ENCODE results near the gene SMAD5. TPM values are rescaled to one million over a fixed set of nuclear protein-coding genes. Genes with fewer than 3 reads are reported as not detected.

SMAD5 gene
- total RNA-seq, 1 donor from 2014 or later = 68.5 TPM

- no peak overlapping the region for H3K27ac Mint-ChIP-seq (ENCODE audit: unreplicated experiment)
- H3K4me1 Mint-ChIP-seq (ENCODE audit: unreplicated experiment) = peaks cover 7% of the 10 kb centered on the region
Observed at GRCh38 chr5:136198453-136198852, 65.8 kb downstream of the SMAD5 start.

GRCh38 chr5:136199408-136199807, 66.8 kb downstream of the SMAD5 start:
- H3K27me3 Mint-ChIP-seq (ENCODE audit: unreplicated experiment) = peaks cover 10% of the 10 kb centered on the region

More at GRCh38 chr5:136198453-136198852, 65.8 kb downstream of the SMAD5 start:
- no peak overlapping the region for H3K4me3 Mint-ChIP-seq (ENCODE audit: unreplicated experiment)
- H3K27me3 Mint-ChIP-seq (ENCODE audit: unreplicated experiment) = peaks cover 13% of the 10 kb centered on the region
- DNase-seq (ENCODE audit: low spot score) = no peak
- no peaks in the 10 kb centered on the region for H3K9me3 Mint-ChIP-seq (ENCODE audit: unreplicated experiment)
- TF ChIP-seq CTCF (IDR thresholded peaks at IDR 0.05; ENCODE audit: unreplicated experiment) = no peak
- H3K36me3 Mint-ChIP-seq (ENCODE audit: low read depth, unreplicated experiment) = peaks cover 6% of the 10 kb centered on the region

GRCh38 chr5:136200130-136200529, 67.5 kb downstream of the SMAD5 start:
- no peak for TF ChIP-seq CTCF (IDR thresholded peaks at IDR 0.05; ENCODE audit: unreplicated experiment)
- H3K4me1 Mint-ChIP-seq (ENCODE audit: unreplicated experiment) = peaks cover 11% of the 10 kb centered on the region
- no peak for DNase-seq (ENCODE audit: low spot score)
- peaks cover 10% of the 10 kb centered on the region for H3K27me3 Mint-ChIP-seq (ENCODE audit: unreplicated experiment)
- no peaks in the 10 kb centered on the region for H3K36me3 Mint-ChIP-seq (ENCODE audit: low read depth, unreplicated experiment)
- no peak overlapping the region for H3K4me3 Mint-ChIP-seq (ENCODE audit: unreplicated experiment)
- no peak overlapping the region for H3K27ac Mint-ChIP-seq (ENCODE audit: unreplicated experiment)
- no peaks in the 10 kb centered on the region for H3K9me3 Mint-ChIP-seq (ENCODE audit: unreplicated experiment)

More at GRCh38 chr5:136199408-136199807, 66.8 kb downstream of the SMAD5 start:
- TF ChIP-seq CTCF (IDR thresholded peaks at IDR 0.05; ENCODE audit: unreplicated experiment) = no peak
- Mint-ChIP-seq H3K27ac (ENCODE audit: unreplicated experiment) (no peak overlapping the region), H3K4me3 (ENCODE audit: unreplicated experiment) (no peak overlapping the region), H3K9me3 (ENCODE audit: unreplicated experiment) (no peaks in the 10 kb centered on the region), H3K36me3 (ENCODE audit: low read depth, unreplicated experiment) (no peaks in the 10 kb centered on the region), H3K4me1 (ENCODE audit: unreplicated experiment) (peaks cover 11% of the 10 kb centered on the region)
- no peak for DNase-seq (ENCODE audit: low spot score)

GRCh38 chr5:136200761-136201160, 68.1 kb downstream of the SMAD5 start:
- no peak for TF ChIP-seq CTCF (IDR thresholded peaks at IDR 0.05; ENCODE audit: unreplicated experiment)
- Mint-ChIP-seq H3K27me3 (ENCODE audit: unreplicated experiment) (peaks cover 10% of the 10 kb centered on the region), H3K9me3 (ENCODE audit: unreplicated experiment) (no peaks in the 10 kb centered on the region), H3K4me3 (ENCODE audit: unreplicated experiment) (no peak overlapping the region), H3K36me3 (ENCODE audit: low read depth, unreplicated experiment) (no peaks in the 10 kb centered on the region), H3K27ac (ENCODE audit: unreplicated experiment) (no peak overlapping the region), H3K4me1 (ENCODE audit: unreplicated experiment) (peaks cover 11% of the 10 kb centered on the region)
- no peak for DNase-seq (ENCODE audit: low spot score)

- Mint-ChIP-seq H3K9me3 (ENCODE audit: unreplicated experiment) (no peaks in the 10 kb centered on the region), H3K27me3 (ENCODE audit: unreplicated experiment) (peaks cover 10% of the 10 kb centered on the region), H3K4me1 (ENCODE audit: unreplicated experiment) (peaks cover 11% of the 10 kb centered on the region), H3K4me3 (ENCODE audit: unreplicated experiment) (no peak overlapping the region), H3K27ac (ENCODE audit: unreplicated experiment) (no peak overlapping the region), H3K36me3 (ENCODE audit: low read depth, unreplicated experiment) (no peaks in the 10 kb centered on the region)
- DNase-seq (ENCODE audit: low spot score) = no peak
- TF ChIP-seq CTCF (IDR thresholded peaks at IDR 0.05; ENCODE audit: unreplicated experiment) = no peak
Observed at GRCh38 chr5:136201870-136202269, 69.2 kb downstream of the SMAD5 start.

All from endothelial cell (in vitro differentiated cells).